GM12878 (cell line): ENCODE results near the gene MEGF11. TPM values are rescaled to one million over a fixed set of nuclear protein-coding genes. Genes with fewer than 3 reads are reported as not detected.
A peak's percentile ranks its signal among the peaks of the same experiment; 100 is the strongest.

Source experiments
- ATAC-seq: fragments of 200-7000 bp; cut with Tn5 transposase; 3 replicates; pipeline ENCODE4 v1.9.1; 2020; ENCODE audit warnings: mild to moderate bottlenecking, moderate library complexity
- BruUV-seq: library from RNA; stranded (reverse); fragments of 400-500 nt; replicated peaks from 2 replicates; lab custom pipeline; 2021; lab: Mats Ljungman, UMichigan
- CTCF ChIA-PET: fragments of 300-600 bp; sonication (Branson Sonifier 250); formaldehyde crosslinking; extraction: SDS; loops from one replicate; lab custom pipeline; 2021; ENCODE audit warnings: inconsistent platforms; lab: Yijun Ruan, JAX
- POLR2A ChIA-PET: fragments of 350-600 bp; formaldehyde crosslinking; extraction: SDS; loops from one replicate; lab custom pipeline; 2021; ENCODE audit warnings: inconsistent platforms; lab: Charles Lee
- RAD21 ChIA-PET: fragments of 300-600 bp; sonication (Branson Sonifier 250); formaldehyde crosslinking; loops from one replicate; lab custom pipeline; 2023; ENCODE audit warnings: antibody characterized with exemption; ENCODE audit not compliant: unreplicated experiment; lab: Charles Lee
- SMC1A ChIA-PET: fragments of 300-600 bp; sonication (Branson Sonifier 250); formaldehyde crosslinking; loops from one replicate; lab custom pipeline; 2023; ENCODE audit not compliant: unreplicated experiment, uncharacterized antibody; lab: Charles Lee
- DNase-seq: peaks from one replicate; pipeline ENCODE4 v3.0.0-alpha.2; 2011; ENCODE audit warnings: low read depth, low spot score
- FAIRE-seq: peaks from 3 replicates; lab custom pipeline; 2011; peaks lifted over from hg19 to GRCh38; lab: Jason Lieb, UNC
- H2AFZ ChIP-seq: 2 replicates; pipeline ENCODE4 v1.6.0; 2011; ENCODE audit warnings: low read depth, low read length, control low read depth; ENCODE audit not compliant: control insufficient read depth
- H3K27ac ChIP-seq: 2 replicates; pipeline ENCODE4 v1.5.1; 2011; ENCODE audit warnings: control low read depth; ENCODE audit not compliant: control insufficient read depth, insufficient read depth
- H3K27me3 ChIP-seq, 2 experiments: replicated peaks in 1 of 2; 2 replicates each; pipeline versions ENCODE4 v1.6.0 to v1.6.1; 2011; ENCODE audit warnings: low read length in 1 of 2; ENCODE audit not compliant: control insufficient read depth in 2 of 2, insufficient read depth in 2 of 2
- H3K36me3 ChIP-seq, 2 experiments: 2 replicates each; pipeline ENCODE4 v1.5.1; 2011; ENCODE audit warnings: low read length in 1 of 2; ENCODE audit not compliant: control insufficient read depth in 2 of 2, insufficient read depth in 2 of 2
- H3K4me1 ChIP-seq: 2 replicates; pipeline ENCODE4 v1.6.1; 2011; ENCODE audit warnings: mild to moderate bottlenecking, low read length, moderate library complexity, mixed read lengths; ENCODE audit not compliant: control insufficient read depth, insufficient read depth
- H3K4me2 ChIP-seq: 2 replicates; pipeline ENCODE4 v1.6.0; 2011; ENCODE audit warnings: control low read depth; ENCODE audit not compliant: control insufficient read depth, insufficient read depth
- H3K4me3 ChIP-seq: fragments of 200-600 bp; sonication (generic); 2 replicates; pipeline ENCODE4 v1.5.1; 2016
- H3K79me2 ChIP-seq: 2 replicates; pipeline ENCODE4 v1.6.0; 2011; ENCODE audit warnings: low read length; ENCODE audit not compliant: control insufficient read depth, insufficient read depth
- H3K9ac ChIP-seq: 2 replicates; pipeline ENCODE4 v1.8.0; 2011; ENCODE audit warnings: low read length, control low read depth, mixed read lengths; ENCODE audit not compliant: control insufficient read depth, insufficient read depth
- H3K9me3 ChIP-seq: replicated peaks from 3 replicates; pipeline ENCODE4 v1.5.1; 2011; ENCODE audit warnings: mild to moderate bottlenecking, low read length; ENCODE audit not compliant: control insufficient read depth, insufficient read depth
- H4K20me1 ChIP-seq: 2 replicates; pipeline ENCODE4 v1.6.0; 2011; ENCODE audit not compliant: control insufficient read depth, insufficient read depth
- ASH2L ChIP-seq: fragments of 300-600, 200-600 bp; sonication (generic); IDR thresholded peaks from 2 replicates; pipeline ENCODE4 v1.6.1; 2017; ENCODE audit warnings: low read depth, mild to moderate bottlenecking, borderline replicate concordance
- DPF2 ChIP-seq: fragments of 450-650 bp; IDR thresholded peaks from 2 replicates; pipeline ENCODE4 v1.6.1; 2017; ENCODE audit warnings: mild to moderate bottlenecking
- EP300 ChIP-seq, 2 experiments: fragments of 150-350 bp in 1 of 2; IDR thresholded peaks; 2 replicates each; pipeline ENCODE4 v1.6.1; 2011 to 2012; ENCODE audit warnings: low read depth in 2 of 2, low read length in 2 of 2, borderline replicate concordance in 1 of 2, improper control_type of control experiment in 1 of 2, inconsistent platforms in 1 of 2; ENCODE audit not compliant: control insufficient read depth in 1 of 2
- IKZF1 ChIP-seq: fragments of 450-650 bp; conservative IDR thresholded peaks from 2 replicates; pipeline ENCODE4 v1.6.1; 2017; ENCODE audit warnings: antibody characterized with exemption, mild to moderate bottlenecking
- IKZF2 ChIP-seq, 2 experiments: fragments of 450-650 bp; IDR thresholded peaks; 2 replicates each; pipeline ENCODE4 v1.6.1; 2017; ENCODE audit warnings: mild to moderate bottlenecking in 2 of 2, moderate library complexity in 2 of 2
- KAT2A ChIP-seq: conservative IDR thresholded peaks from 2 replicates; pipeline ENCODE4 v1.6.1; 2011; ENCODE audit warnings: low read depth, low read length; ENCODE audit not compliant: control insufficient read depth
- MTA2 ChIP-seq: fragments of 450-650 bp; IDR thresholded peaks from 2 replicates; pipeline ENCODE4 v1.6.1; 2016; ENCODE audit warnings: low read depth, mild to moderate bottlenecking, moderate library complexity
- PAX5 ChIP-seq: IDR thresholded peaks from 2 replicates; pipeline ENCODE4 v1.6.1; 2011; ENCODE audit warnings: low read depth, low read length, borderline replicate concordance
- RCOR1 ChIP-seq: conservative IDR thresholded peaks from 2 replicates; pipeline ENCODE4 v1.6.1; 2012; ENCODE audit warnings: low read depth, low read length, improper control_type of control experiment
- RUNX3 ChIP-seq: IDR thresholded peaks from 2 replicates; pipeline ENCODE4 v1.6.1; 2012; ENCODE audit warnings: low read length, inconsistent platforms
- SIN3A ChIP-seq: IDR thresholded peaks from 2 replicates; pipeline ENCODE4 v1.6.1; 2012; ENCODE audit warnings: low read depth, low read length, improper control_type of control experiment
- SMAD5 ChIP-seq: IDR thresholded peaks from 2 replicates; pipeline ENCODE4 v1.6.1; 2016; ENCODE audit warnings: antibody characterized with exemption, low read depth
- SPI1 ChIP-seq: IDR thresholded peaks from 2 replicates; pipeline ENCODE4 v1.6.1; 2011; ENCODE audit warnings: low read depth, mild to moderate bottlenecking, low read length, moderate library complexity, borderline replicate concordance; ENCODE audit not compliant: insufficient read depth
- SREBF2 ChIP-seq: IDR thresholded peaks from 2 replicates; pipeline ENCODE4 v1.6.1; 2012; ENCODE audit warnings: mild to moderate bottlenecking, low read length
- YBX1 ChIP-seq: fragments of 450-650 bp; IDR thresholded peaks from 2 replicates; pipeline ENCODE4 v1.6.1; 2016; ENCODE audit warnings: antibody characterized with exemption
- ZBED1 ChIP-seq: IDR thresholded peaks from 2 replicates; pipeline ENCODE4 v1.6.1; 2016; ENCODE audit warnings: borderline replicate concordance
- ZNF207 ChIP-seq: fragments of 450-650 bp; IDR thresholded peaks from 2 replicates; pipeline ENCODE4 v1.6.1; 2014; ENCODE audit warnings: antibody characterized with exemption, mild to moderate bottlenecking, borderline replicate concordance
- WGBS: methylation state at CpG from one replicate; pipeline ENCODE4 v1.1.6; 2016; ENCODE audit warnings: low lambda C conversion rate; ENCODE audit not compliant: insufficient replicate concordance, insufficient coverage; ENCODE audit errors: missing lambda C conversion rate; 5-methylcytosine and 5-hydroxymethylcytosine counted together
- in situ Hi-C: fragments of 300-500 bp; cut with MboI; formaldehyde crosslinking; loops from 9 replicates; pipeline ENCODE4 v1.14.3; 2018; ENCODE audit warnings: mixed read lengths
- intact Hi-C: fragments of 100-400 bp; cut with micrococcal nuclease; formaldehyde crosslinking; loops from one replicate; pipeline ENCODE4 v1.14.2; 2022; ENCODE audit not compliant: unreplicated experiment
- polyA plus RNA-seq, 11 experiments: library from polyadenylated mRNA; depleted of rRNA in 4 of 11; unstranded in 6 of 11; stranded (reverse) in 5 of 11; fragments of >200 nt; fragmentation: Nextera tagmentation in 4 of 11; fragmentation: Illumina TruSeq in 1 of 11; extraction: Ambion mirVana in 4 of 11; extraction: Trizol in 1 of 11; gene quantifications; 1 replicate in 1 of 11; 2 replicates in 10 of 11; pipeline versions ENCODE4 v1.2.1 to v1.2.3, GENCODE V29; 2011 to 2016; ENCODE audit warnings: inconsistent platforms in 2 of 11, missing spikeins in 2 of 11, low read depth in 1 of 11
- total RNA-seq, 4 experiments: library from RNA; depleted of rRNA in 3 of 4; stranded (reverse); fragments of >200 nt in 3 of 4; fragmentation: Illumina TruSeq in 1 of 4; extraction: Trizol in 1 of 4; gene quantifications; 2 replicates each; pipeline versions ENCODE4 v1.2.1 to v1.2.3, GENCODE V29; 2013 to 2021
- TF ChIP-seq, protein P1 (sequence below), 3 experiments: IDR thresholded peaks in 2 of 3; conservative IDR thresholded peaks in 1 of 3; 2 replicates each; pipeline ENCODE4 v1.5.1; 2011; ENCODE audit warnings: low read depth in 3 of 3, low read length in 3 of 3, mild to moderate bottlenecking in 3 of 3, control low read depth in 2 of 3, moderate library complexity in 2 of 3, inconsistent platforms in 1 of 3, mixed read lengths in 1 of 3; ENCODE audit not compliant: control insufficient read depth in 2 of 3, insufficient read depth in 1 of 3; ENCODE audit errors: extremely low read depth in 1 of 3
- TF ChIP-seq, protein P2 (sequence below): fragments of 450-650 bp; IDR thresholded peaks from 2 replicates; pipeline ENCODE4 v1.6.1; 2018; ENCODE audit warnings: borderline replicate concordance, mild to moderate bottlenecking; ENCODE audit not compliant: partially characterized antibody
- TF ChIP-seq, protein P3 (sequence below): IDR thresholded peaks from 2 replicates; pipeline ENCODE4 v1.6.1; 2011; ENCODE audit warnings: low read depth, mild to moderate bottlenecking, low read length, moderate library complexity, borderline replicate concordance; ENCODE audit errors: extremely low read depth

The MEGF11 gene
- total and polyA plus RNA-seq, 10 of the 15 experiments (the other 5 are each of a cell fraction or from before 2014, with no cell fraction given) = 0.03 to 1.7 (median 0.49) TPM

DNA sequence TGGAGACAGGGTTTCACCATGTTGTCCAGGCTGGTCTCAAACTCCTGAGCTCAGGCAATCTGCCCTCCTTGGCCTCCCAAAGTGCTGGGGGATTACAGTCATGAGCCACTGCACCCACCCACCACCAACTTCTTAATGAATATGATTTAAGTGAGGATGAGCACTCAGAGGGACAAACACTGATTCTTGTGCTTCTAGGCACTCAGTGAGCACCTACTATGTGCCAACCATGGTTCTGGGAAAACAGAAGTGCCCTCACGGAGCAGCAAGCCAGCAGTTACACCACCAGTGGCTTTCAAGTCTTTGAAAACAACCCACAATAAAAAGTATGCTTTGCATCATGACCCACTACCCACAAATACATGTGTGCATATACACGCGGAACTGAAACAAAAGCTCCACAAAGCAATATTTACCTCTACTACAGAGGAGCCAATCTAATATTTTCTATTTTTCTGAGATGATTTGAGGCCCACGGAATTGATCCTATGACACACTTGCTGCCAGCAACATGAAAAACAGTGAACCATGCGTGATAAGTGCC is 91.9 kb downstream of the MEGF11 start:
- FAIRE-seq = no peak
- no peaks in the 10 kb centered on the region for H4K20me1 ChIP-seq
- SMC1A ChIA-PET = interaction anchor here (0.7 kb wide), 1 partner anchor 147 kb away, joined by 3 read pairs; no protein-coding TSS in a partner anchor
- in situ Hi-C loops = no loop called here
- H3K9me3 ChIP-seq = no peaks in the 10 kb centered on the region
- no peak overlapping the region for H3K4me3 ChIP-seq
- POLR2A ChIA-PET = no interaction called here
- no TSS peak for BruUV-seq
- no peak overlapping the region for H3K4me2 ChIP-seq
- H3K27ac ChIP-seq = no peak overlapping the region
- H3K79me2 ChIP-seq = no peaks in the 10 kb centered on the region
- DNase-seq = no peak
- H3K27me3 ChIP-seq = no peaks in the 10 kb centered on the region
- H3K9ac ChIP-seq = no peak overlapping the region
- H2AFZ ChIP-seq = no peak overlapping the region
- 44% methylated on average over 5 of the region's 5 CpGs for WGBS
- RAD21 ChIA-PET = interaction anchor here (0.7 kb wide), 1 partner anchor 52 kb away, joined by 4 read pairs; no protein-coding TSS in a partner anchor
- intact Hi-C loops = no loop called here
- CTCF ChIA-PET = interaction anchor here (0.7 to 1.2 kb wide), 2 partner anchors 22 to 126 kb away, joined by 4 read pairs; no protein-coding TSS in a partner anchor
- ATAC-seq = peak; percentile 63
- H3K36me3 ChIP-seq = no peaks in the 10 kb centered on the region
- no peaks in the 10 kb centered on the region; the same call in 1 of the 2 replicates for H3K4me1 ChIP-seq
- peak in 1 of 2 experiments; percentile 20; a peak in 2 of 4 replicates for TF ChIP-seq IKZF2 (IDR thresholded peaks at IDR 0.05)
- no peak for TF ChIP-seq KAT2A
- TF ChIP-seq IKZF1 = no peak
- no peak for TF ChIP-seq SREBF2
- peak; percentile 50 for TF ChIP-seq RUNX3
- TF ChIP-seq ASH2L = no peak
- no peak for TF ChIP-seq SIN3A
- TF ChIP-seq SPI1 = peak; percentile 65; the same call in 1 of the 2 replicates
- TF ChIP-seq, protein P1, sequence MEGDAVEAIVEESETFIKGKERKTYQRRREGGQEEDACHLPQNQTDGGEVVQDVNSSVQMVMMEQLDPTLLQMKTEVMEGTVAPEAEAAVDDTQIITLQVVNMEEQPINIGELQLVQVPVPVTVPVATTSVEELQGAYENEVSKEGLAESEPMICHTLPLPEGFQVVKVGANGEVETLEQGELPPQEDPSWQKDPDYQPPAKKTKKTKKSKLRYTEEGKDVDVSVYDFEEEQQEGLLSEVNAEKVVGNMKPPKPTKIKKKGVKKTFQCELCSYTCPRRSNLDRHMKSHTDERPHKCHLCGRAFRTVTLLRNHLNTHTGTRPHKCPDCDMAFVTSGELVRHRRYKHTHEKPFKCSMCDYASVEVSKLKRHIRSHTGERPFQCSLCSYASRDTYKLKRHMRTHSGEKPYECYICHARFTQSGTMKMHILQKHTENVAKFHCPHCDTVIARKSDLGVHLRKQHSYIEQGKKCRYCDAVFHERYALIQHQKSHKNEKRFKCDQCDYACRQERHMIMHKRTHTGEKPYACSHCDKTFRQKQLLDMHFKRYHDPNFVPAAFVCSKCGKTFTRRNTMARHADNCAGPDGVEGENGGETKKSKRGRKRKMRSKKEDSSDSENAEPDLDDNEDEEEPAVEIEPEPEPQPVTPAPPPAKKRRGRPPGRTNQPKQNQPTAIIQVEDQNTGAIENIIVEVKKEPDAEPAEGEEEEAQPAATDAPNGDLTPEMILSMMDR (IDR thresholded peaks at IDR 0.05 in 2 of 3, conservative IDR thresholded peaks at IDR 0.05 in 1 of 3; ENCODE audit: control insufficient read depth in 2 of 3, extremely low read depth in 1 of 3, insufficient read depth in 1 of 3, low read depth in 3 of 3, low read length in 3 of 3) = no peak
- TF ChIP-seq, protein P2, sequence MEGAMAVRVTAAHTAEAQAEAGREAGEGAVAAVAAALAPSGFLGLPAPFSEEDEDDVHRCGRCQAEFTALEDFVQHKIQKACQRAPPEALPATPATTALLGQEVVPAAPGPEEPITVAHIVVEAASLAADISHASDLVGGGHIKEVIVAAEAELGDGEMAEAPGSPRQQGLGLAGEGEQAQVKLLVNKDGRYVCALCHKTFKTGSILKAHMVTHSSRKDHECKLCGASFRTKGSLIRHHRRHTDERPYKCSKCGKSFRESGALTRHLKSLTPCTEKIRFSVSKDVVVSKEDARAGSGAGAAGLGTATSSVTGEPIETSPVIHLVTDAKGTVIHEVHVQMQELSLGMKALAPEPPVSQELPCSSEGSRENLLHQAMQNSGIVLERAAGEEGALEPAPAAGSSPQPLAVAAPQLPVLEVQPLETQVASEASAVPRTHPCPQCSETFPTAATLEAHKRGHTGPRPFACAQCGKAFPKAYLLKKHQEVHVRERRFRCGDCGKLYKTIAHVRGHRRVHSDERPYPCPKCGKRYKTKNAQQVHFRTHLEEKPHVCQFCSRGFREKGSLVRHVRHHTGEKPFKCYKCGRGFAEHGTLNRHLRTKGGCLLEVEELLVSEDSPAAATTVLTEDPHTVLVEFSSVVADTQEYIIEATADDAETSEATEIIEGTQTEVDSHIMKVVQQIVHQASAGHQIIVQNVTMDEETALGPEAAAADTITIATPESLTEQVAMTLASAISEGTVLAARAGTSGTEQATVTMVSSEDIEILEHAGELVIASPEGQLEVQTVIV = no peak
- peak; percentile 97 for TF ChIP-seq DPF2
- peak; percentile 33; the same call in 1 of the 2 replicates for TF ChIP-seq MTA2
- TF ChIP-seq, protein P3, sequence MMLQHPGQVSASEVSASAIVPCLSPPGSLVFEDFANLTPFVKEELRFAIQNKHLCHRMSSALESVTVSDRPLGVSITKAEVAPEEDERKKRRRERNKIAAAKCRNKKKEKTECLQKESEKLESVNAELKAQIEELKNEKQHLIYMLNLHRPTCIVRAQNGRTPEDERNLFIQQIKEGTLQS = no peak
- TF ChIP-seq SMAD5 = no peak
- TF ChIP-seq EP300 (IDR thresholded peaks at IDR 0.05; ENCODE audit: borderline replicate concordance in 1 of 2, control insufficient read depth in 1 of 2, low read depth in 2 of 2, low read length in 2 of 2) = peak; percentile 29 to 52; a peak in 1 of 4 replicates
- TF ChIP-seq RCOR1 = no peak
- TF ChIP-seq YBX1 = no peak
- 0 out of 2 replicates have a peak, but pooled peaks have one; percentile 32 for TF ChIP-seq PAX5
- no peak for TF ChIP-seq ZNF207
- no peak for TF ChIP-seq ZBED1
